ENCODE results near the gene DAP3.

DNA sequence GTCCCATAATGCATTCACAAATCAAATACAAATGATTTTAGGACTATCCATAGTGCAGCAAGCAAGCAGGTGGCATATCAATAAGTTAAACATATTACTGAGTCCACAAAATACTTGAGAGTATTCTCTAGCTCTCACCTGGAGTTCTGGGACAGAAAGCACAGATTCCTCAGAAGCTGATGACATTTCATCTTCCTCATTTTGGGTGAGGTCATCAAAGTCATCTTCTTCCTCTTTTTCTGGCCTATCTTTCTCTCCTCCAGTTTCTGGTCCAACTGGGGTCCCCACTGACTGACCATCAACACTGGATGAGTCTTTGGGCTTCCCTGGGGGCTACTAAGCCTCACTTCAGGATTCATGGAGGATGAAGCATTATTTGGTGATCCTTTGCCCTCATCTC, 39.2 kb upstream of the DAP3 start:
- TF ChIP-seq CTCF (IDR thresholded peaks at IDR 0.05) (no peak), EZH2 (IDR thresholded peaks at IDR 0.05; ENCODE audit: borderline replicate concordance, insufficient read depth, low read depth, low read length, poor library complexity, severe bottlenecking) (no peak)
